ENCODE data around the gene VSIG10. TPM values are rescaled to one million over a fixed set of nuclear protein-coding genes. Genes with fewer than 3 reads are reported as not detected.

Gene VSIG10
- total RNA-seq, 4 donors from 2014 or later, result 20.4 to 25.9 (median 23.6) TPM

- H3K4me1 ChIP-seq, result peaks cover 11% of the 10 kb centered on the region
- H3K27me3 ChIP-seq, result no peaks in the 10 kb centered on the region
- no peak overlapping the region for H3K4me3 ChIP-seq
- no peaks in the 10 kb centered on the region for H3K36me3 ChIP-seq
- no peak for DNase-seq (ENCODE audit: low spot score in 2 of 2)
- TF ChIP-seq POLR2AphosphoS5 (IDR thresholded peaks at IDR 0.05), result no peak
- no peak for TF ChIP-seq CTCF (IDR thresholded peaks at IDR 0.05)
- TF ChIP-seq POLR2A (IDR thresholded peaks at IDR 0.05), result no peak
- TF ChIP-seq EP300 (IDR thresholded peaks at IDR 0.05), result no peak
- WGBS, result 89% methylated on average over 6 of the region's 6 CpGs
- H3K9me3 ChIP-seq, result no peaks in the 10 kb centered on the region
- H3K27ac ChIP-seq, result no peak overlapping the region
Measured at GRCh38 chr12:118122264-118122663, 18.5 kb upstream of the VSIG10 start.

GRCh38 chr12:118120579-118121363, 17.0 kb upstream of the VSIG10 start:
- WGBS, result 19% methylated on average over 8 of the region's 8 CpGs
- peak; percentile 78 to 83 for DNase-seq (ENCODE audit: low spot score in 2 of 2)
- Histone ChIP-seq H3K36me3 (no peaks in the 10 kb centered on the region), H3K9me3 (no peaks in the 10 kb centered on the region), H3K27me3 (no peaks in the 10 kb centered on the region), H3K4me3 (no peak overlapping the region), H3K27ac (peak overlapping the region; percentile 51), H3K4me1 (peaks cover 11% of the 10 kb centered on the region)
- TF ChIP-seq POLR2A (IDR thresholded peaks at IDR 0.05), result no peak
- TF ChIP-seq CTCF (IDR thresholded peaks at IDR 0.05), result peak in 1 of 2 donors; percentile 82
- no peak for TF ChIP-seq POLR2AphosphoS5 (IDR thresholded peaks at IDR 0.05)
- TF ChIP-seq EP300 (IDR thresholded peaks at IDR 0.05), result no peak

- H3K27ac ChIP-seq, result no peak overlapping the region
- H3K36me3 ChIP-seq, result no peaks in the 10 kb centered on the region
- DNase-seq (ENCODE audit: low spot score in 2 of 2), result no peak
- WGBS, result 90% methylated on average over 10 of the region's 10 CpGs
- H3K9me3 ChIP-seq, result no peaks in the 10 kb centered on the region
- peaks cover 11% of the 10 kb centered on the region for H3K4me1 ChIP-seq
- no peaks in the 10 kb centered on the region for H3K27me3 ChIP-seq
- no peak overlapping the region for H3K4me3 ChIP-seq
- TF ChIP-seq EP300 (IDR thresholded peaks at IDR 0.05) (no peak), POLR2AphosphoS5 (IDR thresholded peaks at IDR 0.05) (no peak), CTCF (IDR thresholded peaks at IDR 0.05) (no peak), POLR2A (IDR thresholded peaks at IDR 0.05) (no peak)
Measured at GRCh38 chr12:118119449-118119879, 15.7 kb upstream of the VSIG10 start.

- WGBS, result 87% methylated on average over 1 of the region's 1 CpG
- no peak for DNase-seq (ENCODE audit: low spot score in 2 of 2)
- Histone ChIP-seq H3K4me1 (peaks cover 5% of the 10 kb centered on the region), H3K9me3 (no peaks in the 10 kb centered on the region), H3K4me3 (no peak overlapping the region), H3K27ac (no peak overlapping the region), H3K36me3 (no peaks in the 10 kb centered on the region), H3K27me3 (no peaks in the 10 kb centered on the region)
- TF ChIP-seq EP300 (IDR thresholded peaks at IDR 0.05), result no peak
Measured at GRCh38 chr12:118109088-118109487, 5.3 kb upstream of the VSIG10 start.

GRCh38 chr12:118107694-118108093, 3.9 kb upstream of the VSIG10 start:
- Histone ChIP-seq H3K36me3 (no peaks in the 10 kb centered on the region), H3K4me3 (no peak overlapping the region), H3K27me3 (no peaks in the 10 kb centered on the region), H3K9me3 (no peaks in the 10 kb centered on the region), H3K4me1 (peaks cover 12% of the 10 kb centered on the region), H3K27ac (no peak overlapping the region)
- 98% methylated on average over 8 of the region's 8 CpGs for WGBS
- TF ChIP-seq POLR2A (IDR thresholded peaks at IDR 0.05), result no peak
- TF ChIP-seq EP300 (IDR thresholded peaks at IDR 0.05), result no peak
- TF ChIP-seq CTCF (IDR thresholded peaks at IDR 0.05), result no peak
- no peak for TF ChIP-seq POLR2AphosphoS5 (IDR thresholded peaks at IDR 0.05)
- DNase-seq (ENCODE audit: low spot score in 2 of 2), result no peak

All from suprapubic skin (tissue), 4 donors.